T follicular helper cell (primary cell): ENCODE measurements around the gene PNPLA5.
"Not testable (repeated sequence)": the region's sequence is repeated elsewhere in the genome, so short reads cannot be mapped to it uniquely, and the experiment has no call there.

Experiments used
- DNase-seq: peaks from one replicate; pipeline ENCODE4 v3.0.0-alpha.2; 2020; ENCODE audit warnings: low read depth
- total RNA-seq, 2 experiments: gene quantifications; one replicate each; lab custom pipeline; 2026; lab: John Stamatoyannopoulos, UW

PNPLA5 gene
- total RNA-seq: 0 to 0.04 reads per million in 2 experiments

- DNase-seq: no peak
Observed at GRCh38 chr22:43891360-43892182, at the start of gene PNPLA5. Gene PNPLA5, minus strand, starts transcription at chr22:43892013. Its CDS starts 133 bp downstream, at chr22:43891880.

GRCh38 chr22:43941449-43941848, 49.6 kb upstream of the PNPLA5 start:
- no peak for DNase-seq

- DNase-seq: no peak
Observed at GRCh38 chr22:43931771-43932170, 40.0 kb upstream of the PNPLA5 start.

GRCh38 chr22:43928908-43929307, 37.1 kb upstream of the PNPLA5 start:
- DNase-seq: no peak

GRCh38 chr22:43928468-43928867, 36.7 kb upstream of the PNPLA5 start:
- DNase-seq: no peak

- no peak for DNase-seq
Observed at GRCh38 chr22:43926349-43926710, 34.5 kb upstream of the PNPLA5 start.

- DNase-seq: no peak
Observed at GRCh38 chr22:43925433-43926348, 33.9 kb upstream of the PNPLA5 start.

GRCh38 chr22:43924877-43925276, 33.1 kb upstream of the PNPLA5 start:
- DNase-seq: no peak

- DNase-seq: peak; percentile 56
Observed at GRCh38 chr22:43923631-43924464, 32.0 kb upstream of the PNPLA5 start, which contains the start of gene PNPLA3. Gene PNPLA3, plus strand, starts transcription at chr22:43923805. Its CDS starts 107 bp downstream, at chr22:43923912.

- DNase-seq: no peak
Observed at GRCh38 chr22:43923191-43923590, 31.4 kb upstream of the PNPLA5 start.

GRCh38 chr22:43922123-43922522, 30.3 kb upstream of the PNPLA5 start:
- DNase-seq: no peak

- no peak for DNase-seq
Observed at GRCh38 chr22:43921370-43921769, 29.6 kb upstream of the PNPLA5 start.

GRCh38 chr22:43919106-43919973, 27.5 kb upstream of the PNPLA5 start:
- DNase-seq: no peak

- no peak for DNase-seq
Observed at GRCh38 chr22:43917521-43917920, 25.7 kb upstream of the PNPLA5 start.

- no peak for DNase-seq
Observed at GRCh38 chr22:43911351-43911750, 19.5 kb upstream of the PNPLA5 start.

GRCh38 chr22:43910178-43910695, 18.4 kb upstream of the PNPLA5 start:
- DNase-seq: no peak

GRCh38 chr22:43909708-43910107, 17.9 kb upstream of the PNPLA5 start:
- no peak for DNase-seq

GRCh38 chr22:43905681-43906080, 13.9 kb upstream of the PNPLA5 start:
- DNase-seq: no peak

- DNase-seq: not testable (repeated sequence)
Observed at GRCh38 chr22:43904412-43904811, 12.6 kb upstream of the PNPLA5 start.

GRCh38 chr22:43903033-43903432, 11.2 kb upstream of the PNPLA5 start:
- DNase-seq: not testable (repeated sequence)
